ENCODE data around the gene TP73. TPM values are rescaled to one million over a fixed set of nuclear protein-coding genes. Genes with fewer than 3 reads are reported as not detected.
A peak's percentile ranks its signal among the peaks of the same experiment; 100 is the strongest.

TP73 gene
- total and polyA plus RNA-seq, 2 donors (not counting 1 experiment from before 2014, with no cell fraction given) = 1.2 to 2.4 TPM

DNA sequence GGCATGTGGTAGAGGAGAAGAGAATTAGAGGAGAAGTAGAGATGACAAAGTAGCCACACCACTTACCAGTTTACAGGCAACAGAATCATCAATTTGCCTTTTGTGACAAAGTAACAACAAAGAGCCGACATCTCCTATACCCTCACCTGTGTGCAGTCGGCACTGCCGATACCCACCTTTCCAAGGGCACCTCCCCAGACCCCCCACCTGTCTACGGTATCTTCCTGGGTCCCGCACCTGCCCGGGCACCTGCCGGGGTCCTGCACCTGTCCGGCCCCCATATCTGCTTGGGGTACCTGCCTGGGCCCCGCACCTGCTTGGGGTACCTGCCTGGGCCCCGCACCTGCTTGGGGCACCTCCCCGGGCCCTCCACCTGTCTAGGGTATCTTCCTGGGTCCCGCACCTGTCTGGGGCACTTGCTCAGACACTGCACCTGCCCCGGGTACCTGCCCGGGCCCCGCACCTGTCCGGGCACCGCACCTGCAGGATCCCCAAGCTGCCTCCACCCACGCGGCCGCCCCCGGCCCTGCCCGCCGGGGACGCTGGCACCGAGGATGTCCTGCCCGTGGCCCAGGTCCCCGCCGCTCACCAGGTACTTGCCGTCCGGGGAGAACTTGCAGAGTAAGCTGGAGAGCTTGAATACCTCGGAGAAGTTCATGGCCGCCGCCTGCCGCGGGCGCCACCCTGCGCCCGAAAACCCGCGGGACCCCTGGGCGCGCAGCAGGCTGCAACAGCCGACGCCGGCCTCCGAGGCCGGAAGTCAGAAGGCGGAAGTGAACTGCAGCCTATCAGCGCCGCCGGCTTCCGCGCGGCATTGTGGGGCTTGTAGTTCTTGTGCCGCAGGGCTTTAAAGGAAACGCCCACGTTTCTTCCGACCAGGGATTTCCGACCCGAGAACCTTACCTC is 2.7 kb upstream of the TP73 start, which contains the start of gene WRAP73:
Gene WRAP73 (minus strand): TSS at position 762 of the 906 bp plus-strand sequence. CDS start 104 bp downstream, at position 658.
- Histone ChIP-seq H4K20me1 (ENCODE audit: control insufficient read depth, insufficient read depth, low read length, poor library complexity, severe bottlenecking) (no peaks in the 10 kb centered on the region), H3K36me3 (replicated peaks in 1 of 2; ENCODE audit: control extremely low read depth in 1 of 2, control insufficient read depth in 1 of 2, extremely low read depth in 1 of 2, insufficient read depth in 2 of 2, low read length in 1 of 2) (peaks cover 3 to 21% of the 10 kb centered on the region in 2 experiments), H3K79me2 (ENCODE audit: control insufficient read depth, insufficient read depth, low read length) (peaks cover 13% of the 10 kb centered on the region), H3K4me3 (ENCODE audit: control extremely low read depth in 1 of 5, extremely low read depth in 1 of 5, insufficient read depth in 1 of 5, low read depth in 2 of 5, low read length in 4 of 5) (peak within 1 kb of the TSS; percentile 25 to 90 (median 79)), H3K4me2 (replicated peaks; ENCODE audit: low read depth, low read length, poor library complexity, severe bottlenecking) (peak within 1 kb of the TSS; percentile 97), H2AFZ (ENCODE audit: insufficient read depth, low read depth, low read length, poor library complexity, severe bottlenecking) (peak within 1 kb of the TSS; percentile 96), H3K4me1 (ENCODE audit: control insufficient read depth in 2 of 2, insufficient read depth in 2 of 2, low read length in 2 of 2) (peaks cover 37 to 43% of the 10 kb centered on the region in 2 donors), H3K9me3 (ENCODE audit: control extremely low read depth in 1 of 3, control insufficient read depth in 2 of 3, insufficient read depth in 1 of 3, low read length in 2 of 3) (peaks cover 0 to 25% (median 0%) of the 10 kb centered on the region in 3 donors), H3K27ac (ENCODE audit: low read length in 2 of 2) (peak within 1 kb of the TSS in 1 of 2 donors; percentile 69), H3K9ac (ENCODE audit: low read length) (peak within 1 kb of the TSS; percentile 94), H3K27me3 (replicated peaks in 1 of 4; ENCODE audit: control extremely low read depth in 1 of 4, control insufficient read depth in 3 of 4, insufficient read depth in 4 of 4, low read length in 3 of 4) (peaks cover 0 to 38% (median 23%) of the 10 kb centered on the region in 4 experiments)
- Mint-ChIP-seq H3K4me3 (peak within 1 kb of the TSS; percentile 91), H3K9me3 (ENCODE audit: insufficient read depth) (no peaks in the 10 kb centered on the region), H3K4me1 (peaks cover 30% of the 10 kb centered on the region), H3K27me3 (peaks cover 21% of the 10 kb centered on the region), H3K27ac (peak within 1 kb of the TSS; percentile 73)
- 4% methylated on average over 60 of the region's 60 CpGs for WGBS (ENCODE audit: insufficient coverage)
- intact Hi-C loops (cut with micrococcal nuclease) = loop anchor here (1.0 to 10.0 kb wide), 5 partner anchors 17 to 255 kb away; partner anchors contain the start of gene C1orf174
- TF ChIP-seq CTCF (IDR thresholded peaks at IDR 0.05) (peak; percentile 42), EZH2 (IDR thresholded peaks at IDR 0.05; ENCODE audit: borderline replicate concordance, insufficient read depth, low read depth, low read length, poor library complexity, severe bottlenecking) (no peak)
- ChIA-PET CTCF (interaction anchor here (0.6 to 2.2 kb wide), 9 partner anchors 14 to 1509 kb away, joined by 3 to 8 read pairs (median 3); no protein-coding TSS in a partner anchor), POLR2A (interaction anchor here (1.2 to 2.8 kb wide), 2 partner anchors 17 to 30 kb away, joined by 3 to 11 read pairs; no protein-coding TSS in a partner anchor)
- peak; percentile 93 for ATAC-seq (ENCODE audit: low read depth)
- peak; percentile 94 for DNase-seq

All from B cell (primary cell).